ENCODE measurements around the gene VAV3.

- TF ChIP-seq POLR2AphosphoS5 (IDR thresholded peaks at IDR 0.05; ENCODE audit: low read depth, low read length), result no peak
- TF ChIP-seq ASH2L (IDR thresholded peaks at IDR 0.05; ENCODE audit: low read length), result no peak
- TF ChIP-seq, protein P1, sequence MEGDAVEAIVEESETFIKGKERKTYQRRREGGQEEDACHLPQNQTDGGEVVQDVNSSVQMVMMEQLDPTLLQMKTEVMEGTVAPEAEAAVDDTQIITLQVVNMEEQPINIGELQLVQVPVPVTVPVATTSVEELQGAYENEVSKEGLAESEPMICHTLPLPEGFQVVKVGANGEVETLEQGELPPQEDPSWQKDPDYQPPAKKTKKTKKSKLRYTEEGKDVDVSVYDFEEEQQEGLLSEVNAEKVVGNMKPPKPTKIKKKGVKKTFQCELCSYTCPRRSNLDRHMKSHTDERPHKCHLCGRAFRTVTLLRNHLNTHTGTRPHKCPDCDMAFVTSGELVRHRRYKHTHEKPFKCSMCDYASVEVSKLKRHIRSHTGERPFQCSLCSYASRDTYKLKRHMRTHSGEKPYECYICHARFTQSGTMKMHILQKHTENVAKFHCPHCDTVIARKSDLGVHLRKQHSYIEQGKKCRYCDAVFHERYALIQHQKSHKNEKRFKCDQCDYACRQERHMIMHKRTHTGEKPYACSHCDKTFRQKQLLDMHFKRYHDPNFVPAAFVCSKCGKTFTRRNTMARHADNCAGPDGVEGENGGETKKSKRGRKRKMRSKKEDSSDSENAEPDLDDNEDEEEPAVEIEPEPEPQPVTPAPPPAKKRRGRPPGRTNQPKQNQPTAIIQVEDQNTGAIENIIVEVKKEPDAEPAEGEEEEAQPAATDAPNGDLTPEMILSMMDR (IDR thresholded peaks at IDR 0.05; ENCODE audit: control extremely low read depth in 1 of 3, insufficient read depth in 1 of 3, low read depth in 1 of 3, low read length in 3 of 3), result no peak
- TF ChIP-seq KDM1A (IDR thresholded peaks at IDR 0.05; ENCODE audit: borderline replicate concordance, low read length), result no peak
- no peak for TF ChIP-seq EP300 (IDR thresholded peaks at IDR 0.05; ENCODE audit: borderline replicate concordance in 1 of 2, low read depth in 2 of 2, low read length in 2 of 2)
- no peak for TF ChIP-seq YY1 (IDR thresholded peaks at IDR 0.05; ENCODE audit: low read depth, low read length)
- TF ChIP-seq RNF2 (IDR thresholded peaks at IDR 0.05; ENCODE audit: borderline replicate concordance, low read depth, low read length, missing control alignments, poor library complexity, severe bottlenecking), result no peak
- no peak for TF ChIP-seq BACH1 (IDR thresholded peaks at IDR 0.05; ENCODE audit: low read length)
- TF ChIP-seq ZNF274 (IDR thresholded peaks at IDR 0.05; ENCODE audit: borderline replicate concordance, extremely low read depth, low read length), result no peak
- no peak for TF ChIP-seq EZH2 (IDR thresholded peaks at IDR 0.05; ENCODE audit: low read depth, low read length, severe bottlenecking)
- TF ChIP-seq JUND (IDR thresholded peaks at IDR 0.05; ENCODE audit: low read length), result no peak
Observed at GRCh38 chr1:108010581-108010980, 45.6 kb upstream of the VAV3 start.
